NCI-H510A treated with DMSO at 0.1 percent for 48 hours (cell line): Measurements from ENCODE around the gene PDCD2L.
"Not testable (repeated sequence)": the region's sequence is repeated elsewhere in the genome, so short reads cannot be mapped to it uniquely, and the experiment has no call there.

Experiments
- DNase-seq: peaks from one replicate; lab custom pipeline; 2025; lab: John Stamatoyannopoulos, UW

The PDCD2L gene

DNA sequence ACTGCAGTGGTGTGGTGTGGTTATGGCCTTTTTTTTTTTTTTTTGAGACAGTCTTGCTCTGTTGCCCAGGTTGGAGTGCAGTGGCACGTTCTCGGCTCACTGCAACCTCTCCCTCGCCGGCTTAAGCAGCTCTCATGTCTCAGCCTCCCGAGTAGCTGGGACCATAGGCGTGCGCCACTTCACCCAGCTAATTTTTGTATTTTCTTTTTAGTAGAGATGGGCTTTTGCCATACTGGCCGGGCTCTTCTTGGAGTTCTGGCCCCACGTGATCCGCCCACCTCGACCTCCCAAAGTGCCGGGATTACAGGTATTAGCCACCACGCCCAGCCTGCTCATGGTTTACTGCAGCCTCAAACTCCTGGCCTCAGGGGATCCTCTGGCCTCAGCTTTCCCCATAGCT is 7.0 kb downstream of the PDCD2L start:
- no peak for DNase-seq

- no peak for DNase-seq
Observed at GRCh38 chr19:34416021-34416545, 11.9 kb downstream of the PDCD2L start.

- DNase-seq = no peak
Observed at GRCh38 chr19:34418300-34418699, 14.1 kb downstream of the PDCD2L start.

- no peak for DNase-seq
Observed at GRCh38 chr19:34426096-34426661, 22.0 kb downstream of the PDCD2L start.

- DNase-seq = peak; percentile 32
Observed at GRCh38 chr19:34428549-34429285, 24.5 kb downstream of the PDCD2L start.

DNA sequence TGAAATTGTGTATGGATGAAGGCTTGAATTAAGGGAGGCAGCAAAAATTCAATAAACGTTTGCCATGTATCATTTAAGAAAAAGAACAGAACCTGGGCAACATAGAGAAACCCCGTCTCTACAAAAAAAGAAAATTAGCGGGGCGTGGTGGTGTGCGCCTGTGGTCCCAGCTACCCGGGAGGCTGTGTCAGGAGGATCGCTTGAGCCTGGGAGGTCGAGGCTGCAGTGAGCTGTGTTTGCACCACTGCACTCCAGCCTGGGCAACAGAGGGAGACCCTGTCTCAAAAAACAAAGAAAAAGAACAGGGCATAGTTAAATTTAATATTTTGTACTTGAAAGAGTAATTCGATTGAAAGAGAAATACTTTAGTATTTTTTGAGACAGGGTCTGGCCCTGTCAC is 25.4 kb downstream of the PDCD2L start:
- DNase-seq = no peak

DNA sequence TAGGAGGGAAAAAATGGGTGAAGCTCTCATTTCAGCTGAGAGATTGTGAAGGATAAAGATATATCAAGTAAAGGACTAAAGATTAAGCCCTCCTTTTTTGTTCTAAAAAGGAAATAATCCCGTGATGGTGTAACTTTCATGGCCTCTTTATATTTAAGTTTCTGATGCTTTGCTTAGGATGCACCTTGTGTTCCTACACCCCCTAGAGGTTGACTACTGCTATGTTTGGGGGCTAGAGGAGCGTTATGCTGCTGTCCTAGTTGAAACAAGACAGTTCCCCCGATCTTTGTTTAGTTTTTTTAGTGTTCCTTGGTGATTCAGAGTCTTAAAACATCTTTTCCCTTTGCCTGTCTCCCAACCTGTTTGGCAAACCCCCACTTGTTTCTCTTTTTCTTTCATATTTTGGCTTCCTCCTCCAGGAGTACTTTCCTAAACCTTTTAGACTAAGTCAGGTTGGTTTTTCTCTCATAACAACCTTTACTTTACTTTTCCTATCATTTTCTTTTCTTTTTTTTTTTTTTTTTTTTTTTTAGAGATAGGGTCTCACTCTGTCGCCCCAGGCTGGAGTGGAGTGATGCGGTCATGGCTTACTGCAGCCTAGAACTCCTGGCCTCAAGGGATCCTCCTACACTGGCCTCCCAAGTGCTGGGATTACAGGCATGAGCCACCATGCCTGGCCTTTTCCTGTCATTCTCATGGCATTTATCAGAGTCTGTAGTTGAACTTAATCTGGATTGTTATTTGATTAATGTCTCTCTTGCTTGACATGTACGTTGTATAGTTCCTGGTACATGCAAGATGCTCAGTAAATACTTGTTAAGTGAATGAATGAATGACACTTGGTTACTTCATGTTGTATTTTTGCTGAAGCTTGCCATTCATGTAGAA is 26.8 kb downstream of the PDCD2L start:
- no peak for DNase-seq

DNA sequence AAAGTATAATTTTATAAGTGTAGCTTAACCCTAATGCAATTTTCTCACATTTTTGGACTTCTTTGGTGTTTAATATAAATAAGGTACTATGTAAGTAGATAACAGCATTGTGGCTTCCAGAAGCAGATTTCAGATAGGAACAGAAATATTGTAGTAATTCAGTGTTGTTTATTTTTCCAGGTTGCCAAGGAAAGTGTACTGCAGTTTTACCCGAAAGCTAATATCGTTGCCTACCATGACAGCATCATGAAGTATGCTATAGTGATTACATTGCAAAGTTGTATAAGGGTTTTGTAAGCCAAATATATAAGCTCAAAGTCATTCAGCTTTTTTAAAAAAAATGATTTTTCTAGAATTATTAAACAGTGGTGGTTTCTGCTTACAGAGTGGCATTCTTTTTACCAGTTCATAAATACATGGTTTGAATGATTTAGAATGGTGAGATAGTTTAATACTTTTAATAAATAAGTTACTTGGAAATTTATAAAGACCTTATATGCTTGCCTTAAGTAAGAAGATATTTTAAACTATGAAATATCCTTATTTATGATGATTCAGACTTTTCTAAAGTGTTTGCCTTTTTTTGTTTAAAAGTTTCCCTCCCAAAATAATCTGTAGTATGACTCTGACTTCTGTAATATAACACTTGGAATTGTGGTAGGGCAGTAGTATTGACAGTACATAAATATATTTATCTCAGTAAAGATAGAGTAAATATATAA is 27.6 kb downstream of the PDCD2L start:
- DNase-seq = no peak

GRCh38 chr19:34432797-34433196 is 28.6 kb downstream of the PDCD2L start:
- DNase-seq = no peak

- DNase-seq = no peak
Observed at GRCh38 chr19:34436716-34437115, 32.5 kb downstream of the PDCD2L start.

DNA sequence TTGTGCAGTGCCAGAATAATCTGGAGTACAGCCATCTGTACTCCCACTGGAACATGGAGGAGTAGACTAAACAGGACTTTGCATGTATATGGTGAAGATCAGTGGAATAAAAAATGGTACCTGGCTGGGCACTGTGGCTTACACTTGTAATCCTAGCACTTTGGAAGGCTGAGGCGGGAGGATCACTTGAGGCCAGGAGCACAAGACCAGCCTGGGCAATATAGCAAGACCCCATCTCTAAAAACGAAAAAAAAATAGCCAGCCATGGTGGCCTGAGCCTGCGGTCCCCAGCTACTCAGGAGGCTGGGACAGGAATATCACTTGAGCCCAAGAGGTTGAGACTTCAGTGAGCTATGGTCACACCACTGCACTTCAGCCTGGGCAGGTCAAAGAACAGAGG is 44.0 kb downstream of the PDCD2L start:
- no peak for DNase-seq

DNA sequence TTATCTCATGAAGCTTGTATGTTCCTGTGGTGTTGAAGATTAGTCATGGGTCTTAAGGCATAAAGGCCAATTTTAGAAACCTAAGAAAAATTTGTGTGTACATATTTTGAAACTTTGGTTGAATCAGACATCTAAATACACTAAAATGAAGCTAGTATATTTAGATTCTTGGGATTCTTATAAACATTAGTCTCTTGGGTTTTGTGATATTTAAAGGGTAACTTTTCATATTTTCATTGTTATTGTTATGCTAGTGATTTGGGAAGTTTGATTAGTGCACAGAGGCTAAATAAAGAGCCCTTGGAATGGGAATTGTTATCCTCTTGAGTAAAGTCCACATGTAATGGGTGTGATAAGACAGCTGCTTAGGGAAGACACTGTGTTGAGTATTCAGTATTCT is 48.5 kb downstream of the PDCD2L start:
- no peak for DNase-seq

DNA sequence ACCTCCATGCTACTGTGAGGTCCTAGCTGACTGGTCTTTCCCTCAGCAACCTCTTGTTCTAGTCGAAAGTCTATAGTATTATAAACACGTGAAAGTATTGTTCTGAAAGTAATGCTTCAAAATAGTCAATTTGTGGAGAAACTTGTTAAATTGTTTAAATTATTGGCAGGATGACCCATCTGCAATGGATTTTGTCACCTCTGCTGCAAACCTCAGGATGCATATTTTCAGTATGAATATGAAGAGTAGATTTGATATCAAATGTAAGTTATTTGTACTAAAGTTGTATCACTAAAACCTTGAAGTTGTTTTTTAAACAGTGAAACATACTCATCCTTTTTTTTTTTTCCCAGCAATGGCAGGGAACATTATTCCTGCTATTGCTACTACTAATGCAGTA is 49.9 kb downstream of the PDCD2L start:
- no peak for DNase-seq

- DNase-seq = no peak
Observed at GRCh38 chr19:34454685-34455084, 50.5 kb downstream of the PDCD2L start.

- DNase-seq = not testable (repeated sequence)
Observed at GRCh38 chr19:34455783-34456480, 51.7 kb downstream of the PDCD2L start.

- no peak for DNase-seq
Observed at GRCh38 chr19:34457446-34457845, 53.2 kb downstream of the PDCD2L start.

DNA sequence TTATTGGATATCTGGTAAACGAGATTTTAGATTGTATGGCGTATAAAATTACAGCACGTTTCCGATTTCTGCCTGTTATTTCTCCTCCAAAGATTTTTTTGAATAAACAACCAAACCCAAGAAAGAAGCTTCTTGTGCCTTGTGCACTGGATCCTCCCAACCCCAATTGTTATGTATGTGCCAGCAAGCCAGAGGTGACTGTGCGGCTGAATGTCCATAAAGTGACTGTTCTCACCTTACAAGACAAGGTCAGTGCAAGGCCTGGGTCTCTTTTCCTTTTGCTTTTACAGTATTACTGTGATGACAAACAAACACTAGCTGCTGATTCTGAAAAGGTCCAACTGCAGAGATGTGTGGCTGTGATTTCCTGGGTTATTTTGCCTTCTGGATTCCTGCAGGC is 54.5 kb downstream of the PDCD2L start:
- DNase-seq = no peak

DNA sequence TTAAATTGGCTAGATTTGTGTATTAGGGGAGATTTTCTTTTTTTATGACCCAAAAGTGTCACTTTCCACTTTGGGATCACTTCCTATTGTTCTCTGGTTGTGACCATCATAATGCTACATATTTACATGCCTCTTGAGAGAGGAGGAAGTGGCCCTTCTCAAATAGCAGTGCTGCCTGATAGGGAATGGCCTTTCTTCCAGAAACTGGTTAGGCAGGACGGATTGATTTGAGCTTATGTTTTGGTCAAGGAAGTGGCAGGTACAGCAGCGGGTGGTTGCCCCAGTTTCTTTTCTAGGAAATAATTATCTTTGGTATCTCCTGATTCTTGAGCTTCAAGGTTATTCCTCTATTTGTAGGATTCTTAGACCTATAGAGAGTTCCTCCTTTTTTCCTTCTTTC is 55.4 kb downstream of the PDCD2L start:
- DNase-seq = peak; percentile 52

- no peak for DNase-seq
Observed at GRCh38 chr19:34461375-34462100, 57.3 kb downstream of the PDCD2L start.

DNA sequence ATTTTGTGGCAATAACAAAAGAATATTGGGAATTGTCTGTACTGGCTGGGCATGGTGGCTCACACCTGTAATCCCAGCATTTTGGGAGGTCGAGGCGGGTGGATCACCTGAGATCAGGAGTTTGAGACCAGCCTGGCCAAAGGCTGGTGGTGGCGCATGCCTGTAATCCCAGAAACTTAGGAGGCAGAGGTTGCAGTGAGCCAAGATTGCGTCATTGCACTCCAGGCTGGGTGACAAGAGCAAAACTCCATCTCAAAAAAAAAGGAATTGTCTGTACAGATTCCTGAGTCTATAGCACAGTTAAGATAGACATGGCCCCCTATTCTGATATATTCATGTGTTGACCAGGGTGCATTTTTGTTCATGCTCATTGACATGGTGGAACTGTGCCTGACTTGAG is 60.6 kb downstream of the PDCD2L start:
- not testable (repeated sequence) for DNase-seq

DNA sequence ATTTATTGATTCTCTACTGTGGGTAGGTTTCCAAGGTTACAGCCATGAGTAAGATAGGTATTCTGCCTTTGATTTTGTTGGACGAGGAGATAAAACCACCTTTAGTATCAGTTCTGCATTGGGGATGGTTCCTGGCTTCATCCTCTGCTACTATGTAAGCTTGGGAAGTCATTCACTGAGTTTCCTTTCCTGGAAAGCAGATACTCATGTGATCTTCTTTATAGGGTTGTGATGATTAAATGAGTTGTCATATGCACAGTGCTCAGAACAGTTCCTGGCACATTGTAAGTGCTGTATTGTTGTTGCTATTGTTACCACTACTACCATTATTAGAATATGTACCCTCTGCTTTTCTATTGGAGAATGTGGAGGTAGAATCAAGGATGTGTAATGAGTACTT is 64.2 kb downstream of the PDCD2L start:
- no peak for DNase-seq
